H9 (cell line): ENCODE data around the gene UCHL1. TPM values are rescaled to one million over a fixed set of nuclear protein-coding genes. Genes with fewer than 3 reads are reported as not detected.
A peak's percentile ranks its signal among the peaks of the same experiment; 100 is the strongest.

Experiments
- DNase-seq: peaks from one replicate; pipeline ENCODE4 v3.0.0-alpha.2; 2017
- H2AFZ ChIP-seq: one replicate; pipeline ENCODE4 v1.6.1; 2013; ENCODE audit warnings: mild to moderate bottlenecking, low read length, control low read depth, moderate library complexity
- H2AK5ac ChIP-seq: 2 replicates; pipeline ENCODE4 v1.6.1; 2013; ENCODE audit warnings: low read length, control low read depth, mixed read lengths; ENCODE audit not compliant: insufficient read length
- H2BK120ac ChIP-seq: one replicate; pipeline ENCODE4 v1.6.1; 2013; ENCODE audit warnings: low read depth, mild to moderate bottlenecking, low read length, control low read depth, inconsistent platforms; ENCODE audit not compliant: poor library complexity, severe bottlenecking
- H2BK12ac ChIP-seq: 2 replicates; pipeline ENCODE4 v1.6.1; 2013; ENCODE audit warnings: low read length, control low read depth, mixed read lengths, low read depth; ENCODE audit not compliant: insufficient read length
- H2BK15ac ChIP-seq: 2 replicates; pipeline ENCODE4 v1.6.1; 2013; ENCODE audit warnings: low read depth, low read length, control low read depth
- H2BK20ac ChIP-seq: one replicate; pipeline ENCODE4 v1.6.1; 2013; ENCODE audit warnings: low read depth, mild to moderate bottlenecking, low read length, control low read depth, inconsistent platforms; ENCODE audit not compliant: poor library complexity, severe bottlenecking
- H2BK5ac ChIP-seq: 2 replicates; pipeline ENCODE4 v1.6.1; 2013; ENCODE audit warnings: low read length, control low read depth, mixed read lengths; ENCODE audit not compliant: insufficient read length
- H3K14ac ChIP-seq: 2 replicates; pipeline ENCODE4 v1.6.1; 2013; ENCODE audit warnings: low read length, control low read depth; ENCODE audit not compliant: insufficient read depth
- H3K18ac ChIP-seq: 2 replicates; pipeline ENCODE4 v1.6.1; 2013; ENCODE audit warnings: low read depth, mild to moderate bottlenecking, mixed read lengths, low read length, control low read depth; ENCODE audit not compliant: insufficient read length
- H3K23ac ChIP-seq: 2 replicates; pipeline ENCODE4 v1.6.1; 2013; ENCODE audit warnings: low read length, control low read depth, mixed read lengths, low read depth; ENCODE audit not compliant: insufficient read length
- H3K23me2 ChIP-seq: 2 replicates; pipeline ENCODE4 v1.6.1; 2013; ENCODE audit warnings: low read depth, mild to moderate bottlenecking, mixed read lengths, low read length, control low read depth; ENCODE audit not compliant: insufficient read length, poor library complexity, severe bottlenecking
- H3K27ac ChIP-seq: 2 replicates; pipeline ENCODE4 v1.5.1; 2013; ENCODE audit warnings: low read length, control low read depth, mixed read lengths, low read depth; ENCODE audit not compliant: insufficient read length
- H3K27me3 ChIP-seq: 2 replicates; pipeline ENCODE4 v1.6.1; 2013; ENCODE audit warnings: low read length, control low read depth, inconsistent platforms; ENCODE audit not compliant: insufficient read depth
- H3K4ac ChIP-seq: 2 replicates; pipeline ENCODE4 v1.6.1; 2013; ENCODE audit warnings: low read depth, mild to moderate bottlenecking, control low read depth, inconsistent platforms, low read length, moderate library complexity
- H3K4me1 ChIP-seq: 2 replicates; pipeline ENCODE4 v1.6.1; 2013; ENCODE audit warnings: low read length, control low read depth, inconsistent platforms; ENCODE audit not compliant: insufficient read depth
- H3K4me2 ChIP-seq: 2 replicates; pipeline ENCODE4 v1.6.1; 2013; ENCODE audit warnings: low read length, control low read depth, mixed read lengths; ENCODE audit not compliant: insufficient read length, insufficient read depth
- H3K56ac ChIP-seq: 2 replicates; pipeline ENCODE4 v1.6.1; 2013; ENCODE audit warnings: low read depth, mild to moderate bottlenecking, mixed read lengths, low read length, control low read depth; ENCODE audit not compliant: insufficient read length
- H3K79me1 ChIP-seq: 2 replicates; pipeline ENCODE4 v1.6.1; 2013; ENCODE audit warnings: low read depth, mild to moderate bottlenecking, moderate library complexity, low read length, control low read depth, inconsistent platforms; ENCODE audit not compliant: insufficient read depth, poor library complexity, severe bottlenecking
- H3K79me2 ChIP-seq: 2 replicates; pipeline ENCODE4 v1.6.1; 2013; ENCODE audit warnings: low read length, control low read depth, inconsistent platforms; ENCODE audit not compliant: insufficient read depth
- H3K9ac ChIP-seq: 2 replicates; pipeline ENCODE4 v1.6.1; 2013; ENCODE audit warnings: low read length, control low read depth, mixed read lengths; ENCODE audit not compliant: insufficient read length; ENCODE audit errors: extremely low read depth
- H3K9me3 ChIP-seq: one replicate; pipeline ENCODE4 v1.6.1; 2013; ENCODE audit warnings: low read depth, low read length, inconsistent platforms; ENCODE audit not compliant: control insufficient read depth
- H3T11ph ChIP-seq: one replicate; pipeline ENCODE4 v1.6.1; 2013; ENCODE audit warnings: mild to moderate bottlenecking, low read length, control low read depth, inconsistent platforms
- H4K20me1 ChIP-seq: one replicate; pipeline ENCODE4 v1.6.1; 2013; ENCODE audit not compliant: control insufficient read depth, insufficient read length, insufficient read depth
- H4K5ac ChIP-seq: 2 replicates; pipeline ENCODE4 v1.6.1; 2013; ENCODE audit warnings: low read depth, mild to moderate bottlenecking, mixed read lengths, low read length, control low read depth; ENCODE audit not compliant: insufficient read length
- H4K8ac ChIP-seq: replicated peaks from 2 replicates; pipeline ENCODE4 v1.6.1; 2013; ENCODE audit warnings: low read length, control low read depth, mixed read lengths, low read depth; ENCODE audit not compliant: insufficient read length
- H4K91ac ChIP-seq: 2 replicates; pipeline ENCODE4 v1.6.1; 2013; ENCODE audit warnings: low read depth, mild to moderate bottlenecking, moderate library complexity, mixed read lengths, low read length, control low read depth; ENCODE audit not compliant: insufficient read length
- H3K27ac Mint-ChIP-seq, 3 experiments: 2 replicates in 2 of 3; 3 replicates in 1 of 3; pipeline ENCODE4 v1.8.0; 2020 to 2021; ENCODE audit warnings: mixed read lengths in 3 of 3, mild to moderate bottlenecking in 1 of 3, moderate library complexity in 1 of 3
- H3K27me3 Mint-ChIP-seq: 2 replicates; pipeline ENCODE4 v1.8.0; 2021; ENCODE audit warnings: low read depth, mild to moderate bottlenecking, moderate library complexity, mixed read lengths
- H3K36me3 Mint-ChIP-seq, 3 experiments: 2 replicates in 2 of 3; 3 replicates in 1 of 3; pipeline ENCODE4 v1.8.0; 2020 to 2021; ENCODE audit warnings: low read depth in 3 of 3, mixed read lengths in 3 of 3; ENCODE audit not compliant: insufficient read depth in 1 of 3
- H3K4me1 Mint-ChIP-seq, 2 experiments: 2 replicates each; pipeline ENCODE4 v1.8.0; 2020; ENCODE audit warnings: mixed read lengths in 2 of 2
- H3K4me3 Mint-ChIP-seq, 2 experiments: 2 replicates in 1 of 2; 3 replicates in 1 of 2; pipeline ENCODE4 v1.8.0; 2020 to 2021; ENCODE audit warnings: mild to moderate bottlenecking in 2 of 2, mixed read lengths in 2 of 2, moderate library complexity in 1 of 2
- H3K9me3 Mint-ChIP-seq, 2 experiments: 2 replicates in 1 of 2; 3 replicates in 1 of 2; pipeline ENCODE4 v1.8.0; 2020; ENCODE audit warnings: mild to moderate bottlenecking in 2 of 2, mixed read lengths in 2 of 2, moderate library complexity in 1 of 2
- CTCF ChIP-seq: fragments of 200-600 bp; sonication (generic); conservative IDR thresholded peaks from 3 replicates; pipeline ENCODE4 v1.8.0; 2021; ENCODE audit warnings: antibody characterized with exemption, mild to moderate bottlenecking
- WGBS: extraction: QIAGEN DNeasy Blood & Tissue Kit; methylation state at CpG from one replicate; pipeline ENCODE4 v1.1.7; 2013; ENCODE audit warnings: missing lambda C conversion rate, low lambda C conversion rate, mixed read lengths; ENCODE audit not compliant: insufficient read length; ENCODE audit errors: extremely low coverage; 5-methylcytosine and 5-hydroxymethylcytosine counted together
- total RNA-seq: library from RNA; stranded (reverse); gene quantifications from 2 replicates; pipeline ENCODE4 v1.2.1, GENCODE V29; 2021

Gene UCHL1
- total RNA-seq, 1 experiment from 2014 or later, result 513 TPM

- Histone ChIP-seq H3K79me1 (no peaks in the 10 kb centered on the region), H3K4ac (no peak overlapping the region), H4K91ac (no peak overlapping the region), H3K14ac (no peak overlapping the region), H2BK5ac (no peak overlapping the region), H3K18ac (no peak overlapping the region), H2BK15ac (no peak overlapping the region), H3K9ac (no peak overlapping the region), H3K9me3 (no peaks in the 10 kb centered on the region), H3K56ac (no peak overlapping the region), H4K20me1 (no peaks in the 10 kb centered on the region), H2BK20ac (no peak overlapping the region), H3K79me2 (no peaks in the 10 kb centered on the region), H3K23ac (no peak overlapping the region), H3K27me3 (no peaks in the 10 kb centered on the region), H2BK12ac (no peak overlapping the region), H3K4me2 (no peak overlapping the region), H3K23me2 (no peaks in the 10 kb centered on the region), H2BK120ac (no peak overlapping the region), H3K27ac (no peak overlapping the region), H4K8ac (no peak overlapping the region), H2AK5ac (no peak overlapping the region), H2AFZ (no peak overlapping the region), H3T11ph (no peak overlapping the region), H4K5ac (no peak overlapping the region), H3K4me1 (no peaks in the 10 kb centered on the region)
- H3K36me3 Mint-ChIP-seq, result no peaks in the 10 kb centered on the region
- H3K4me3 Mint-ChIP-seq, result no peak overlapping the region
- peak overlapping the region in 1 of 3 experiments; percentile 42; a peak in 1 of 7 replicates for H3K27ac Mint-ChIP-seq
- no peaks in the 10 kb centered on the region for H3K4me1 Mint-ChIP-seq
- no peak for TF ChIP-seq CTCF
- no CpG with 5 or more reads among the region's 4 CpGs for WGBS
- H3K27me3 Mint-ChIP-seq, result no peaks in the 10 kb centered on the region; the same call in 1 of the 2 replicates
- DNase-seq, result no peak
- H3K9me3 Mint-ChIP-seq, result no peaks in the 10 kb centered on the region
Observed at GRCh38 chr4:41227902-41228301, 28.8 kb upstream of the UCHL1 start.
